Right ventricle myocardium superior (tissue), 1 donor: ENCODE data around the gene SETD1A. TPM values are rescaled to one million over a fixed set of nuclear protein-coding genes. Genes with fewer than 3 reads are reported as not detected.

Experiments
- ATAC-seq: fragments of 200-7000 bp; cut with Tn5 transposase; one replicate; pipeline ENCODE4 v1.9.1; 2020; ENCODE audit warnings: mild to moderate bottlenecking; ENCODE audit not compliant: poor library complexity
- DNase-seq: peaks from one replicate; pipeline ENCODE4 v3.0.0-alpha.2; 2020
- intact Hi-C: fragments of 100-400 bp; cut with DNase I; formaldehyde crosslinking; loops from one replicate; pipeline ENCODE4 v1.11.2; 2022
- total RNA-seq: library from RNA; stranded (reverse); fragmentation: NEBNext Ultra II Directional; extraction: Animal tissue kit (Norgen Biotek cat#: 25700); gene quantifications from one replicate; pipeline ENCODE4 v1.2.1, GENCODE V29; 2021
- donor health status: DM: no; HTN: yes; CAD: no; lungs with severe emphysema.

Gene SETD1A
- total RNA-seq, 1 donor from 2014 or later, result 6.9 TPM

DNA sequence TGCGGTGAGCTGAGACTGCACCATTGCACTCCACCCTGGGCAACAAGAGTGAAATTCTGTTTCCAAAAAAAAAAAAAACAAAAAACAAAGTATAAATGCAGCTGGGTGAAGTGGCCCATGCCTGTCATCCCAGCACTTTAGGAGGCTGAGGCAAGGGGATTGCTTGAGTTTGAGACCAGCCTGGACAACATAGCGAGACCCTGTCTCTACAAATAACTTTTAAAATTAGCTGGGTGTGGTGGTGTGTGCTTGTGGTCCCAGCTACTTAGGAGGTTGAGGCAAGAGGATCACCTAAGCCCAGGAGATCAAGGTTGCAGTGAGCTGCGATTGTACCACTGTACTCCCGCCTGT lies 65.7 kb downstream of the SETD1A start:
- ATAC-seq (no peak), DNase-seq (no peak)
- intact Hi-C loops, result no loop called here

DNA sequence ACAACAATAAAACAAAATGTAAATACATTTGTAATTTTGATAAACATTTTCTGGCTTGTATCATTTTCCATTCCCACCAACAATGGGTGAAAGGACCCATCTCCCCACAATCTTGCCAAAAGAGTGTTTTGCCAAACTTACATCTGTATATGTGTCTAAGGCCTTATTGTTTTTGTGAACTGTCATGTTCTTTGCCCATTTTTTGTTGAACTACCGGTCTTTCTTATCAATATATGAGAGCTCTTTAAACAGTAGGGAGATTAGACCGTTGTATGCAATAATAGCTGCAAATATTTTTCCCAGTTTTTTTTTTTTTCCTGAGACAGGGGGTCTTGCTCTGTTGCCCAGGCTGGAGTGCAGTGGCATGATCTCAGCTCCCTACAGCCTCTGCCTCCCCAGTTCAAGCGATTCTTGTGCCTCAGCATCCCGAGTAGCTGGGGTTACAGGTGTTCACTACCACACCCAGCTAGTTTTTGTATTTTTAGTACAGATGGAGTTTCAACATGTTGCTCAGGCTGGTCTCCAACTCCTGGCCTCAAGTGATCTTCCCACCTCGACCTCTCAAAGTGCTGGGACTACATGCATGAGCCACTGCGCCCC lies 66.2 kb downstream of the SETD1A start:
- intact Hi-C loops, result no loop called here
- ATAC-seq (no peak), DNase-seq (no peak)

DNA sequence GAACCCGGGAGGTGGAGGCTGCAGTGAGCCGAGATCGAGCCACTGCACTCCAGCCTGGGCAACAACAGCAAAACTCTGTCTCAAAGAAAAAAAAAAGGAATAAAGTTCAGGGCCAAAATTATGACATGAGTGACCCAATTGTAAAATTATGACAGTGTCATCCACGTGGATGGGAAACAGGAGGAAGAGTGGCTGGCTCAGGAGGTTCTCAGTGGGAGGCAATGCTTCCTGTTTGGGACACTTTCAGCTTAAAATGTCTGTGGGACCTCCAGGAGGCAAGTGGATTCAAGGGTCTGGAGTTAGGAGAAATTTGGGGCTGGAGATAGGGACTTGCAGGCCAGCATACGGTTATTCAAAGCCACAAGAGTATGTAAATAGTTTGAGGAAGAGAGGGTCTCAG lies 67.8 kb downstream of the SETD1A start:
- ATAC-seq, result no peak
- intact Hi-C loops, result no loop called here
- DNase-seq, result no peak

GRCh38 chr16:31029272-31029671 lies 71.7 kb downstream of the SETD1A start:
- intact Hi-C loops, result no loop called here
- ATAC-seq, result no peak
- no peak for DNase-seq

DNA sequence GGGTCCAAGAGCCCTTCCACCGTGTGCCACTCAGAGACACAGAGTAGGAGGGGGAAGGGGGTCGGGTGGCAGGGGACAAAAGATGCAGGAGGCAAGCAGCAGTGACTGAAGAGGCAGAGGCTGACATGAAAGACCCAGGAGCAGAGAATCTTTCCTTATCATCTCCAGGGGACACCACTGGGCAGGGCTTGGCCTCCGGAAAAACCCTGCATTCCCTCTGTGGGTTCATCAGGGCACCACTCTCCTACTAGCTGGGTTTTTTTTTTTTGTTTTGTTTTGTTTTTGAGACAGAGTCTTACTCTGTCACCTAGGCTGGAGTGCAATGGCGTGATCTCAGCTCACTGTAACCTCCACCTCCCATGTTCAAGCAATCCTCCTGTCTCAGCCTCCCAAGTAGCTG lies 73.7 kb downstream of the SETD1A start:
- no peak for ATAC-seq
- no peak for DNase-seq
- intact Hi-C loops, result loop anchor here (5.0 kb wide), 1 partner anchor 111 kb away; no protein-coding TSS in a partner anchor

DNA sequence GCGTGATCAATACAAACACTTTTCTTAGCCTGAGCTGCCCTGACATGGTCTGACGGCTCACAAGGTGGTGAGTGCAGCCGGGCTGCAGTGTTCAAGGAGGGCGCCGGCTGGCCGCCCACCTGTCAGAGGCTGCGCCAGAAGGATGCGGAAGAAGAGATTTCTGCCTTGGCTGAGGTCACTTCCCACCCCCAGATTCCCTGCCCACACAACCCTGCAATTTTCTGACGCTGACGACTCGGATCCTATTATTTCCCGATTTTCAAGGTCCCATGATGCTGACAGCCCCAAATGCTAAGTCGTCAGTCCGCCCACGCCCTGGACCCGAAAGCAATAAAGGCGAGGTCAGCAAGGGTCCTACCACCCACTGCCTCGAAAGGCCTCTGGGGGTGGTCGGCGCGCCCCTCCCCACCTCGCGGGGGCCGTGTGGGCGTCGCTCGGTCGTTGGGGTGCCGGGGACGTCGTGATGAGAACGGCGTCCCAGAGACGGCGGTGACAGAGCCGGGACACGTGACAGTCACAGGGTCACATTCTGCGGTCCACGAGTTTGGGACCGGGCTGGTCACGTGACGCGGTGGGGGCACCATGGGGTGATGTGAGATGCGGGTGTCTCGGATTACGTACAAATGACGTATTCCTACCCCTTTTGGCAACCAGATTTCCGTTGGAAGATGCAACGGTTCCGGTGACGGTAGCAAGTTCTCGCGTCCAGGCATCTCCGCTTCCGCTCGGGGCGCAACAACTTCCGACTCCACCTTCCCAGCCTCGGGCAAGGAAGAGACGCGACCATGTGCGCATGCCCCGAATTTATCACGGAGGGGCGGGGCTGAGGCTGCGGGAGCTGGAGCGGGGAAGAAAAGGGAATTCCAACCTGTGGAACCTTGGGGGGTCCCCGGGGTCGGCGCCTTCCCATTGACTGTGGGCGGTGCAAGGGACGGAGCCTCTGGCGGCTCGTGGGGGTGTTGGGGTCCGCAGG lies 75.5 kb downstream of the SETD1A start, which contains the start of gene STX4:
Gene STX4 (plus strand): TSS at position 823 of the 973 bp plus-strand sequence. CDS start 248 bp downstream, outside the sequence.
- DNase-seq, result peak; percentile 99
- intact Hi-C loops, result loop anchor here (5.0 kb wide), 1 partner anchor 109 kb away; no protein-coding TSS in a partner anchor
- ATAC-seq, result peak; percentile 98

DNA sequence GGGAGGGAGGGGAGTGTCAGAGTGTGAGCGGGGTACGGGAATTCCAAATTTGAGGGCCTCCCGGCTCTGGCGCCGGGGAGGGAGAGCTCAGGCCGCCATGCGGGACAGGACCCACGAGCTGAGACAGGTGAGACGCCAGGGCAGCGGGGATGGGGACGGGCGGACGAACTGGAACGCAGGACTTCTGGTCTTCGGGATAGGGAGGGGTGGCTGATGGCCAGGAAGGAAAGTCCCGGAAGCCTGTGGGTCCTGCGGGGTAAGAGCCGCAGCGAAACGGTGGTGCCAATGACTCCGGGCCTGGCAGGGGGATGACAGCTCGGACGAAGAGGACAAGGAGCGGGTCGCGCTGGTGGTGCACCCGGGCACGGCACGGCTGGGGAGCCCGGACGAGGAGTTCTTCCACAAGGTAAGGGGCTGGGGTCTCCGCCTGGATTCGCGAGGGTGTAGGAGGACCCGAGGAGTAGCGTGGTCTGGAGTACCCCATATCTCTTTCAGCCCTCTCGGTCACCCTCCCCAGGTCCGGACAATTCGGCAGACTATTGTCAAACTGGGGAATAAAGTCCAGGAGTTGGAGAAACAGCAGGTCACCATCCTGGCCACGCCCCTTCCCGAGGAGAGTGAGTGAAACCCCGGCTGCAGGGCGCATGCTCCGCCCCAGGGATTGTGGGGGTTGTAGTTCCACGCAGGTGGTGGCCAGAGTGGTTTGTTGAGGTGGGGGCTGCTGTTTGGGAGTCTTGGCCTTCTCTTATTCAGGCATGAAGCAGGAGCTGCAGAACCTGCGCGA lies 76.3 kb downstream of the SETD1A start:
- intact Hi-C loops, result loop anchor here (2.0 to 5.0 kb wide), 2 partner anchors 39 to 108 kb away; no protein-coding TSS in a partner anchor
- ATAC-seq (peak; percentile 90), DNase-seq (peak; percentile 96)

Other genes with a start within 250 kb of the SETD1A start
- 13.4 TPM for gene PHKG2, start 209.3 kb upstream of the SETD1A start, total RNA-seq
- gene CFAP119, start 195.7 kb upstream of the SETD1A start, total RNA-seq, result 0.46 TPM
- gene RNF40, start 195.4 kb upstream of the SETD1A start, total RNA-seq, result 29.4 TPM
- 16.5 TPM for gene ZNF629, start 170.5 kb upstream of the SETD1A start, total RNA-seq
- 28.8 TPM for gene BCL7C, start 63.7 kb upstream of the SETD1A start, total RNA-seq
- gene CTF1, start 61.1 kb upstream of the SETD1A start, total RNA-seq, result 6.5 TPM
- gene FBXL19, start 34.2 kb upstream of the SETD1A start, total RNA-seq, result 4.7 TPM
- 9.5 TPM for gene ORAI3, start 8.7 kb upstream of the SETD1A start, total RNA-seq
- 6.7 TPM for gene HSD3B7, start 27.5 kb downstream of the SETD1A start, total RNA-seq
- 0.48 TPM for gene STX1B, start 52.9 kb downstream of the SETD1A start, total RNA-seq
- 39.5 TPM for gene STX4, start 75.8 kb downstream of the SETD1A start, total RNA-seq
- gene ZNF668, start 116.5 kb downstream of the SETD1A start, total RNA-seq, result 4.4 TPM
- gene ZNF646, start 116.7 kb downstream of the SETD1A start, total RNA-seq, result 8.3 TPM
- 0.81 TPM for gene PRSS53, start 131.2 kb downstream of the SETD1A start, total RNA-seq
- gene VKORC1, start 137.0 kb downstream of the SETD1A start, total RNA-seq, result 40.0 TPM
- 84.3 TPM for gene BCKDK, start 150.6 kb downstream of the SETD1A start, total RNA-seq
- gene KAT8, start 159.9 kb downstream of the SETD1A start, total RNA-seq, result 60.3 TPM
- gene PRSS8, start 178.0 kb downstream of the SETD1A start, total RNA-seq, result not detected
- gene PRSS36, start 192.3 kb downstream of the SETD1A start, total RNA-seq, result 2.2 TPM
- 79.3 TPM for gene FUS, start 222.4 kb downstream of the SETD1A start, total RNA-seq
- 8.2 TPM for gene PYCARD, start 245.0 kb downstream of the SETD1A start, total RNA-seq